MM.1S (cell line): ENCODE results near the gene NEK6.
A peak's percentile ranks its signal among the peaks of the same experiment; 100 is the strongest.

Source experiments
- DNase-seq: peaks from one replicate; pipeline ENCODE4 v3.0.0-alpha.2; 2015
- H2AFZ ChIP-seq: fragments of 300-600 bp; sonication (generic); 2 replicates; pipeline ENCODE4 v1.6.0; 2016; ENCODE audit warnings: antibody characterized with exemption, low read length
- H3F3A ChIP-seq: fragments of 300-600 bp; sonication (generic); 2 replicates; pipeline ENCODE4 v1.6.1; 2016; ENCODE audit warnings: mild to moderate bottlenecking, antibody characterized with exemption, low read length, moderate library complexity, mixed read lengths; ENCODE audit not compliant: insufficient read depth
- H3K27ac ChIP-seq: fragments of 300-600 bp; sonication (generic); 2 replicates; pipeline ENCODE4 v1.5.1; 2016; ENCODE audit warnings: mild to moderate bottlenecking, low read length
- H3K27me3 ChIP-seq: fragments of 300-600 bp; sonication (generic); replicated peaks from 2 replicates; pipeline ENCODE4 v1.6.0; 2016; ENCODE audit warnings: low read length; ENCODE audit not compliant: insufficient read depth
- H3K36me3 ChIP-seq: fragments of 300-600 bp; sonication (generic); replicated peaks from 2 replicates; pipeline ENCODE4 v1.6.1; 2016; ENCODE audit warnings: mild to moderate bottlenecking, low read length, mixed read lengths; ENCODE audit not compliant: insufficient read depth
- H3K4me1 ChIP-seq: fragments of 300-600 bp; sonication (generic); 2 replicates; pipeline ENCODE4 v1.6.1; 2016; ENCODE audit warnings: low read length, mixed read lengths
- H3K4me2 ChIP-seq: fragments of 300-600 bp; sonication (generic); 2 replicates; pipeline ENCODE4 v1.6.0; 2016; ENCODE audit warnings: low read depth, low read length
- H3K4me3 ChIP-seq: fragments of 300-600 bp; sonication (generic); 2 replicates; pipeline ENCODE4 v1.5.1; 2016; ENCODE audit warnings: low read length, mixed read lengths
- H3K79me2 ChIP-seq: fragments of 300-600 bp; sonication (generic); 2 replicates; pipeline ENCODE4 v1.6.1; 2016; ENCODE audit warnings: mixed run types, low read length, mixed read lengths
- H3K9ac ChIP-seq: fragments of 300-600 bp; sonication (generic); 2 replicates; pipeline ENCODE4 v1.6.1; 2016; ENCODE audit warnings: low read length, mixed read lengths
- H3K9me2 ChIP-seq: fragments of 300-600 bp; sonication (generic); replicated peaks from 2 replicates; pipeline ENCODE4 v1.6.1; 2016; ENCODE audit warnings: mild to moderate bottlenecking, low read length, mixed read lengths; ENCODE audit not compliant: insufficient read depth
- H3K9me3 ChIP-seq: fragments of 300-600 bp; sonication (generic); replicated peaks from 2 replicates; pipeline ENCODE4 v1.6.1; 2016; ENCODE audit warnings: mild to moderate bottlenecking, low read length, mixed read lengths; ENCODE audit not compliant: insufficient read depth
- H4K20me1 ChIP-seq: fragments of 300-600 bp; sonication (generic); 2 replicates; pipeline ENCODE4 v1.6.1; 2016; ENCODE audit warnings: mild to moderate bottlenecking, low read length, moderate library complexity, mixed read lengths; ENCODE audit not compliant: insufficient read depth
- CTCF ChIP-seq: fragments of 300-600 bp; sonication (generic); IDR thresholded peaks from 2 replicates; pipeline ENCODE4 v1.5.1; 2016; ENCODE audit warnings: antibody characterized with exemption, low read length, mixed read lengths
- EZH2 ChIP-seq: fragments of 300-600 bp; sonication (generic); optimal IDR thresholded peaks from 2 replicates; pipeline ENCODE3; 2017; ENCODE audit warnings: low read depth, mild to moderate bottlenecking, antibody characterized with exemption, low read length, mixed read lengths
- EZH2phosphoT487 ChIP-seq: fragments of 300-600 bp; sonication (generic); IDR thresholded peaks from 2 replicates; pipeline ENCODE4 v1.6.1; 2018; ENCODE audit warnings: antibody characterized with exemption, low read length

The NEK6 gene

GRCh38 chr9:124218987-124219461 is 38.7 kb upstream of the NEK6 start:
- no peaks in the 10 kb centered on the region for H3K9me3 ChIP-seq
- H3K4me1 ChIP-seq, result peaks cover 48% of the 10 kb centered on the region
- H3K36me3 ChIP-seq, result no peaks in the 10 kb centered on the region
- TF ChIP-seq EZH2, result no peak
- no peak for TF ChIP-seq CTCF
- no peak for TF ChIP-seq EZH2phosphoT487
- H3K9ac ChIP-seq, result no peak overlapping the region
- no peak overlapping the region for H3K4me3 ChIP-seq
- no peaks in the 10 kb centered on the region for H3K9me2 ChIP-seq
- peak overlapping the region; percentile 59 for H3K4me2 ChIP-seq
- no peaks in the 10 kb centered on the region for H4K20me1 ChIP-seq
- H3K27me3 ChIP-seq, result no peaks in the 10 kb centered on the region
- no peak overlapping the region for H2AFZ ChIP-seq
- peak overlapping the region; percentile 60; the same call in 1 of the 2 replicates for H3K27ac ChIP-seq
- no peak for DNase-seq
- H3K79me2 ChIP-seq, result no peaks in the 10 kb centered on the region
- peaks cover 33% of the 10 kb centered on the region for H3F3A ChIP-seq

- H2AFZ ChIP-seq, result no peak overlapping the region
- H3K4me1 ChIP-seq, result peaks cover 37% of the 10 kb centered on the region
Observed at GRCh38 chr9:124220946-124221451, 36.8 kb upstream of the NEK6 start.

GRCh38 chr9:124221676-124222075 is 36.1 kb upstream of the NEK6 start:
- no peaks in the 10 kb centered on the region for H3K27me3 ChIP-seq
- H3K9me2 ChIP-seq, result no peaks in the 10 kb centered on the region
- H3K36me3 ChIP-seq, result no peaks in the 10 kb centered on the region
- H3K79me2 ChIP-seq, result no peaks in the 10 kb centered on the region
- no peak overlapping the region for H3K4me3 ChIP-seq
- H4K20me1 ChIP-seq, result no peaks in the 10 kb centered on the region
- peaks cover 26% of the 10 kb centered on the region for H3F3A ChIP-seq
- H3K4me2 ChIP-seq, result no peak overlapping the region
- TF ChIP-seq CTCF, result no peak
- TF ChIP-seq EZH2, result no peak
- no peak for TF ChIP-seq EZH2phosphoT487
- peaks cover 31% of the 10 kb centered on the region for H3K4me1 ChIP-seq
- H3K9me3 ChIP-seq, result no peaks in the 10 kb centered on the region
- H3K27ac ChIP-seq, result no peak overlapping the region
- DNase-seq, result no peak
- no peak overlapping the region for H3K9ac ChIP-seq
- H2AFZ ChIP-seq, result no peak overlapping the region

More at GRCh38 chr9:124220946-124221451, 36.8 kb upstream of the NEK6 start:
- Histone ChIP-seq H3F3A (peaks cover 33% of the 10 kb centered on the region), H3K36me3 (no peaks in the 10 kb centered on the region), H3K9me2 (no peaks in the 10 kb centered on the region), H3K27me3 (no peaks in the 10 kb centered on the region), H3K4me2 (no peak overlapping the region), H3K9ac (no peak overlapping the region), H3K79me2 (no peaks in the 10 kb centered on the region), H3K9me3 (no peaks in the 10 kb centered on the region), H3K4me3 (no peak overlapping the region), H3K27ac (no peak overlapping the region), H4K20me1 (no peaks in the 10 kb centered on the region)
- DNase-seq, result no peak
- TF ChIP-seq EZH2, result no peak

- H3F3A ChIP-seq, result peaks cover 22% of the 10 kb centered on the region
- H3K4me1 ChIP-seq, result peaks cover 27% of the 10 kb centered on the region
- H3K4me3 ChIP-seq, result no peak overlapping the region
- no peak for TF ChIP-seq EZH2
- no peak for TF ChIP-seq CTCF
- TF ChIP-seq EZH2phosphoT487, result no peak
- no peaks in the 10 kb centered on the region for H4K20me1 ChIP-seq
- DNase-seq, result no peak
- H3K36me3 ChIP-seq, result no peaks in the 10 kb centered on the region
- no peaks in the 10 kb centered on the region for H3K79me2 ChIP-seq
- no peak overlapping the region for H3K9ac ChIP-seq
- H3K4me2 ChIP-seq, result no peak overlapping the region
- no peak overlapping the region for H3K27ac ChIP-seq
- no peak overlapping the region for H2AFZ ChIP-seq
- no peaks in the 10 kb centered on the region for H3K9me3 ChIP-seq
- no peaks in the 10 kb centered on the region for H3K9me2 ChIP-seq
- H3K27me3 ChIP-seq, result no peaks in the 10 kb centered on the region
Observed at GRCh38 chr9:124222109-124222508, 35.6 kb upstream of the NEK6 start.
